HG03108 (cell line): Measurements from ENCODE around the gene SHC3.

Source experiments
- ATAC-seq: cut with Tn5 transposase; IDR thresholded peaks from one replicate; pipeline ENCODE4 v1.9.1; 2021; ENCODE audit warnings: moderate library complexity; ENCODE audit not compliant: unreplicated experiment

SHC3 gene

GRCh38 chr9:88988796-88989641 is 189.6 kb downstream of the SHC3 start:
- ATAC-seq = no peak

GRCh38 chr9:88987661-88988060 is 191.0 kb downstream of the SHC3 start:
- ATAC-seq = no peak

- no peak for ATAC-seq
These were observed 191.8 kb downstream of the SHC3 start for GRCh38 chr9:88986776-88987175.

- ATAC-seq = no peak
These were observed 193.0 kb downstream of the SHC3 start for GRCh38 chr9:88985616-88986015.

- ATAC-seq = no peak
These were observed 194.1 kb downstream of the SHC3 start for GRCh38 chr9:88984543-88984883.

- ATAC-seq = no peak
These were observed 194.6 kb downstream of the SHC3 start for GRCh38 chr9:88983865-88984542.

GRCh38 chr9:88980740-88981203 is 197.8 kb downstream of the SHC3 start:
- no peak for ATAC-seq

GRCh38 chr9:88979791-88980190 is 198.8 kb downstream of the SHC3 start:
- no peak for ATAC-seq

GRCh38 chr9:88979021-88979420 is 199.6 kb downstream of the SHC3 start:
- ATAC-seq = no peak

- ATAC-seq = no peak
These were observed 200.6 kb downstream of the SHC3 start for GRCh38 chr9:88978034-88978433.

GRCh38 chr9:88976890-88977257 is 201.7 kb downstream of the SHC3 start:
- no peak for ATAC-seq

- ATAC-seq = no peak
These were observed 202.4 kb downstream of the SHC3 start for GRCh38 chr9:88975966-88976889.

- ATAC-seq = no peak
These were observed 204.0 kb downstream of the SHC3 start for GRCh38 chr9:88974641-88975040.

- no peak for ATAC-seq
These were observed 205.2 kb downstream of the SHC3 start for GRCh38 chr9:88973281-88974045.

GRCh38 chr9:88972401-88972800 is 206.2 kb downstream of the SHC3 start:
- no peak for ATAC-seq

GRCh38 chr9:88971131-88971960 is 207.3 kb downstream of the SHC3 start:
- ATAC-seq = no peak

GRCh38 chr9:88969646-88970373 is 208.8 kb downstream of the SHC3 start:
- ATAC-seq = no peak

- ATAC-seq = no peak
These were observed 209.8 kb downstream of the SHC3 start for GRCh38 chr9:88968799-88969198.
